Adipocyte (in vitro differentiated cells): ENCODE data around the gene CTDSPL.
A peak's percentile ranks its signal among the peaks of the same experiment; 100 is the strongest.

Experiments used
- DNase-seq: peaks from one replicate; pipeline ENCODE4 v3.0.0-alpha.2; 2015; ENCODE audit warnings: low read depth
- H3K27me3 ChIP-seq: replicated peaks from 2 replicates; pipeline ENCODE4 v1.7.0; 2013; ENCODE audit warnings: mild to moderate bottlenecking, low read length, moderate library complexity; ENCODE audit not compliant: control insufficient read depth, insufficient read depth
- H3K36me3 ChIP-seq: 2 replicates; pipeline ENCODE4 v1.7.0; 2013; ENCODE audit warnings: low read length, mild to moderate bottlenecking, moderate library complexity; ENCODE audit not compliant: control insufficient read depth, insufficient read depth, severe bottlenecking
- H3K4me1 ChIP-seq: 2 replicates; pipeline ENCODE4 v1.7.0; 2013; ENCODE audit warnings: mild to moderate bottlenecking, low read length, moderate library complexity; ENCODE audit not compliant: control insufficient read depth, insufficient read depth
- H3K4me3 ChIP-seq: 2 replicates; pipeline ENCODE4 v1.7.0; 2013; ENCODE audit warnings: mild to moderate bottlenecking, low read length, moderate library complexity
- H3K9ac ChIP-seq: 2 replicates; pipeline ENCODE4 v1.7.0; 2013; ENCODE audit warnings: mild to moderate bottlenecking, low read length, moderate library complexity
- H3K9me3 ChIP-seq: 2 replicates; pipeline ENCODE4 v1.7.0; 2013; ENCODE audit warnings: mild to moderate bottlenecking, low read length, moderate library complexity; ENCODE audit not compliant: control insufficient read depth

CTDSPL gene

DNA sequence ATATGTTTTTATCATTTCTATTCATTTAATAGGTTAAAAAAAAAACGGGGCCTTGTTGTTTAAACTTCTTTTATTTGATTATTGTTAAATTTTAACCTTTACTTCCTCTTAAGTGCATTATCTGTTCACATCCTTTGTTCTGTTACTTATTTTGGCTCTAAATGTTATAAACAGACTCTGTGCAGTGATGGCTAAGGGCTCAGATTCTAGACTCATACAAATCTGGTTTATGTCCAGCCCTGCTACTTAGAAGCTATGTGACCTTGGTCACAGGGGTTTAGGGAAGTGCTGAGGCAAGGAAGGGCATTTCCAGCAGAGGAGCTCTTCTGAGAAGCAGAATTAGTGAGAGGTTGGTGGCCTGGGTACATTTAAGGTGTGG is 73.6 kb downstream of the CTDSPL start:
- Histone ChIP-seq H3K36me3 (no peaks in the 10 kb centered on the region), H3K9ac (no peak overlapping the region), H3K9me3 (no peaks in the 10 kb centered on the region), H3K4me1 (peaks cover 30% of the 10 kb centered on the region), H3K27me3 (no peaks in the 10 kb centered on the region), H3K4me3 (no peak overlapping the region)
- DNase-seq = peak; percentile 56

DNA sequence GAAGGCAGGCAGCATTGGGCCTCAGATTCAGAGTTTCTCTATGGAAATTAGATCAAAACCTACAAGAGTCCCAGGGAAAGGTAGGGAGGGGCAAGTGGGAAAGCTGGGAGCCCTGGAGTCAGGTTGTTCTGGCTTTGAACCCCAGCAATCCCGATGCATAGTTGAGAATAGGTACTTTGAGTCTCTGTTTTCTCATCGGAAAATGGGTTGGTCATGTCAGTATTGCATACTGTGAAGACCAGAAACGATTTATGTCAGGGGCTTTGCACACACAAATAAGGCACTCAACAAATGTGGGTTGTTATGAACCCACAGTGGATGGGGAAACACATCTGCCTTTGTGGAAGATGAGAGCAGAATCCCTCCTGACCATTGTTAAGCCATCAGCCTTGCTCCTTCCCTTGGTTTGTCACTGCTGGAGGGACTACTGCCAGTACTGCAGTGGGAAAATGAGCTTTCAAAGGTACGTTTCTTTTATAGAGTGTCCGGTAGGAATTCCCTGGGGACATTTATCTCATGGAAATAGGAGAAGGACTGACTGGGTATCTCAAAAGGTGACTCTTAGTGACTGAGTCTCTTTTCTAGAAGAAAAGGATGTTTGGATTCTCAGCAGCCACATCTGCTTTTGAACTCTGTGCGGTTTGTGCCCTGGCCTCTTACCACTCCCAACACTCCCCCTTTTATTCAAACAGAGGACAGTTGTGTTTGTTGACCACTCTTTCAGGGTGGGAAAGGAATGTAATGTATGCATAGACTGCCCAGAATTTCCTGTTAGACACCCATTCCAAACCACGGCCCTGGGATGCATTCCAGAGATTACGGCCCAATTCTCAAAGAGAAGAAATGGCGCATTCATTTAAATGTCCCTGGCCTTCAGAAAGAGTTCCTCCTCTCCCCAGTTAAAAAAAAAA is 74.3 kb downstream of the CTDSPL start:
- peak; percentile 88 for DNase-seq
- peak overlapping the region; percentile 34 for H3K4me3 ChIP-seq
- H3K9me3 ChIP-seq = no peaks in the 10 kb centered on the region
- peaks cover 30% of the 10 kb centered on the region for H3K4me1 ChIP-seq
- no peaks in the 10 kb centered on the region for H3K36me3 ChIP-seq
- H3K9ac ChIP-seq = peak overlapping the region; percentile 37
- H3K27me3 ChIP-seq = no peaks in the 10 kb centered on the region

DNA sequence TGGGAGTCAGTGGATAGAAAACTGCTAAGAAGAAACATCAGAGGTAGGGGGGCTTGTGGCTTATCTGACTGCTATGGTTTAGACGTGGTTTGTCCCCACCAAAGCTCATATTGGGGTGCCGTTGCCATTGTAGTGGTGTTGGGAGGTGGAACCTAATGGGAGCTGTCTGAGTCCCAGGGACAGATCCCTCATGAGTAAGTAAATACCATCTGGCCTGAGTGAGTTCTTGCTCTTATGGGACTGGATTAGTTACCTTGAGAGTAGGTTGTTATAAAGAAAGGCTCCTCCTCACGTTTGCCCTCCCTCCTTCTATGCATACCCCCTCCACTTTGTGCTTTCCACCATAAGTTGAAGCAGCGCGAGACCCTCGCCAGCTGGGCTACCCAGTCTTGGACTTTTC is 75.5 kb downstream of the CTDSPL start:
- no peaks in the 10 kb centered on the region for H3K27me3 ChIP-seq
- H3K4me3 ChIP-seq = no peak overlapping the region
- H3K4me1 ChIP-seq = peaks cover 35% of the 10 kb centered on the region
- H3K36me3 ChIP-seq = no peaks in the 10 kb centered on the region
- no peak overlapping the region for H3K9ac ChIP-seq
- no peak for DNase-seq
- H3K9me3 ChIP-seq = no peaks in the 10 kb centered on the region

DNA sequence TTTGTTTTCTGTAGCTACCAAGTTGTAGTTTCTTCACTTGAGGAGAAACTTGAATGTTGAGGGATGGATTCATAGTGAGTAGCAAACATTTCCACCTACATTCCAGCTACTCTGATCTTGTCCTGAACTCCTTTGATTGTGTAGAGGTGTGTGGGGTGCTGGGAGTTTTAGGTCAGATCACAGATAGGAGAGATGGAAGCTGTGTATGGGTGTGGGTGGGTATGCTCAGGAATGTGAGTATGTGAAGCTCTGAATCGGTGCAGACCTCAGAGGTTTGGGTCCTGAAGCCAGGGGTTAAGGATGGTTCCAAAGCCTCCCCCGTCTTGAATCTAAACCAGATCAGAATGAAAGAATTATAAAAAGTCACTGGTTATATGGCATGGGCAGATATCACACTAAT is 76.3 kb downstream of the CTDSPL start:
- Histone ChIP-seq H3K9me3 (no peaks in the 10 kb centered on the region), H3K36me3 (no peaks in the 10 kb centered on the region), H3K9ac (no peak overlapping the region), H3K4me3 (no peak overlapping the region), H3K4me1 (peaks cover 37% of the 10 kb centered on the region), H3K27me3 (no peaks in the 10 kb centered on the region)
- DNase-seq = no peak

DNA sequence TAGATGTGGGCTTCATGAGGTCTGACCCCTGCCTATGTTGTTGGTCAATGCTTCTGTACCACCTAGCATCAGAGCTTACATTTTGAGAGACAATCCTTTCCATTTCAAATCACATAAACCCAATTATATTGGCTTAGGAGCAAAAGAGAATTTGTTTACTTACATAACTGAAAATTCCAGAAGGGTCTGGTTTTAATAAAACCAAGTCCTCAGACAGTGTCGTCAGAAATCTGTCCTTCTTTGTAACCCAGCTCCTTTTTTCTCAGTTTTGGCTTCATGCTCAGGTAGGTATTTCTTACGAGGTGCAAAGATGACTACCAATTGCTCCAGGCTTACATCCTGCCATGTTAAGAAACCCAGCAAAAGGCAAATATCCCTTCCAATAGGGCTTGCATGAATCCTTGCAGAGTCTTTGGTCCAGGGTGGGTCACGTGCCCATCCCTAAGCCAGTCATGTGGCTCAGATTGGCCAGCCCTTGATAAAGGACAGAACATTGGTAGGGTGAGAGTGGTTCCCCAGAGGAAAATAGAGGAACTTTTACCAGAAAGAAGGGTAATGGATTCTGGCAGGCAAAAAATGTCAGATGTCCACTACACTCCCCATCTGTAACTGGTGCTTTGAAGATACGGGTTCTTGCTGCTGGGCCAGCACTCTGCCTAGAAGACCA is 78.7 kb downstream of the CTDSPL start:
- Histone ChIP-seq H3K36me3 (no peaks in the 10 kb centered on the region), H3K4me3 (no peak overlapping the region), H3K9ac (no peak overlapping the region), H3K9me3 (no peaks in the 10 kb centered on the region), H3K4me1 (peaks cover 51% of the 10 kb centered on the region), H3K27me3 (no peaks in the 10 kb centered on the region)
- peak; percentile 56 for DNase-seq

DNA sequence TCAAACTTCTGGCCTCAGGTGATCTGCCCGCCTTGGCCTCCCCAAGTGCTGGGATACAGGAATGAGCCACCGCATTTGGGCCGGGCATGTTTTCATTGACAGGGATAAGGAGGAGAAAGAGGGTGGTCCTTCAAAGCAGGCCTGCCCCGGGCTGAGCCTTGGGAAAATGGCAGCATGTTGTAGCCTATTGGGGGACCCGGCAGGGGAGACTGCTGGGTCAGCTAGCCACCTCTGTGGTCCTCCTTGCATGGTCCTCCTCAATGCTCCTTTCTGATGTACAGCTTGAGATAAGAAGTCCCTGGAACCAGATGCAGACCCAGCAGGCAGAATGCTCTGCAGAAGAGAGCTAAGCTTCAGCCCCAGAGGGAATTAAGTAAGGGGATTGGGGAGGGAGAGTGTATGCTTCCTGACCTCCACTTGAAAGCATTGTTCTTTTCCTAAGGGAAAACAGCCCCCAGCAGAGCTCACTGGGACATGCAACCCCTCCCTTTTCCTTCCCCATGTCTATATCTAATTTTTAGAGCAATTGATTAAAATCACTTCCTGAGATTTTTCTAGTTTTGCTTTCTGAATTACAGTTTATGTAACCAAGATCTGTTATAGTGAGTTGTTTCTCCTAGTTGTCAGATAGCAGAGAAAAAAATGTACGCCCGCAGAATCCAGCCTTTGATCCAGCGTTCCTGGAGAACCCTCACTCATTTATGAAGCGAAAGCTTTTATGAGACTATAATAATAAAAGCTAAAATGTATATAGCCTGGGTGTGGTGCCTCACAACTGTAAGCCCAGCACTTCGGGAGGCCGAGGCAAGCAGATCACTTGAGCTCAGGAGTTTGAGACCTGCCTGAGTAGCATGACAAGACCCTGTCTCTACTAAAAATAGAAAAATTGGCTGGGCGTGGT is 80.2 kb downstream of the CTDSPL start:
- Histone ChIP-seq H3K9ac (no peak overlapping the region), H3K27me3 (no peaks in the 10 kb centered on the region), H3K9me3 (no peaks in the 10 kb centered on the region), H3K36me3 (no peaks in the 10 kb centered on the region), H3K4me1 (peaks cover 51% of the 10 kb centered on the region), H3K4me3 (no peak overlapping the region)
- DNase-seq = no peak

DNA sequence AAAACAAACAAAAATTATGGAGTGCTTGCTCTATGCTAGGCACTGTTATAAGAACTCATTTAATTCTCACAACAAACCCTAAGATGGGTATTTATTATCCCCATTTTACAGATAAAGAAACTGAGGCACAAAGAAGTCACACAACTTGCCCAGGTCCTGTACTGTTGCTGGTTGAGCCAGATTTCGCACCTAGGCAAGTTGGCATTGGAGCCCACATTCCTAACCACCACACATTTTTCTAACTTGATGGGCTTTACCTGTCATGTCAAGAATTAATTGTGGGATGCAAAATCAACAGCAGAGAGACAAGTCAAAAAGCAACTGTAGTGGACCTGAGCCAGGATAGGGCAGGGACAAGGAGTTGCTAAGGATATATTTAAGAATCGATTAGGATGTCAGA is 81.0 kb downstream of the CTDSPL start:
- no peaks in the 10 kb centered on the region for H3K9me3 ChIP-seq
- H3K4me3 ChIP-seq = no peak overlapping the region
- H3K9ac ChIP-seq = no peak overlapping the region
- peaks cover 44% of the 10 kb centered on the region for H3K4me1 ChIP-seq
- no peak for DNase-seq
- no peaks in the 10 kb centered on the region for H3K27me3 ChIP-seq
- H3K36me3 ChIP-seq = no peaks in the 10 kb centered on the region

DNA sequence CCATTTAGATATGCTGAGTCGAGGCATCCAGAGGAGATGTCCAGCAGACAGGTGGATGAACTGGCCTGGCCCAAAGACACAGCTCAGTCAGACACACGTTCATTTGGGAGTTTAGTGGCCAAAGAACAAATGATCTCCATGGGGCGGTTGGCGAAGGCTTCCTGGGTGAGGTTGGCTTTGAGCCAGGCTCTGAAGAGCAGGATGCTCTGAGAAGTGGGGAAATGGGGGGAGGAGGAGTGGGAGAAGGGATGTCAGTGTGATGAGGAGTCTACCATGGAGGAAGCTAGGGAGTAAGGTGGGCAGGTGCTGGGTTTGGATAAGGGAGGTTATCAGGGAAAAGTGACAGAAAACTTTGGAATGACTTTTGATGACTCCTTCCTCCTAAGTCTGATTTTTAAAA is 81.4 kb downstream of the CTDSPL start:
- Histone ChIP-seq H3K4me1 (peaks cover 43% of the 10 kb centered on the region), H3K4me3 (no peak overlapping the region), H3K9ac (no peak overlapping the region), H3K9me3 (no peaks in the 10 kb centered on the region), H3K27me3 (no peaks in the 10 kb centered on the region), H3K36me3 (no peaks in the 10 kb centered on the region)
- DNase-seq = no peak

DNA sequence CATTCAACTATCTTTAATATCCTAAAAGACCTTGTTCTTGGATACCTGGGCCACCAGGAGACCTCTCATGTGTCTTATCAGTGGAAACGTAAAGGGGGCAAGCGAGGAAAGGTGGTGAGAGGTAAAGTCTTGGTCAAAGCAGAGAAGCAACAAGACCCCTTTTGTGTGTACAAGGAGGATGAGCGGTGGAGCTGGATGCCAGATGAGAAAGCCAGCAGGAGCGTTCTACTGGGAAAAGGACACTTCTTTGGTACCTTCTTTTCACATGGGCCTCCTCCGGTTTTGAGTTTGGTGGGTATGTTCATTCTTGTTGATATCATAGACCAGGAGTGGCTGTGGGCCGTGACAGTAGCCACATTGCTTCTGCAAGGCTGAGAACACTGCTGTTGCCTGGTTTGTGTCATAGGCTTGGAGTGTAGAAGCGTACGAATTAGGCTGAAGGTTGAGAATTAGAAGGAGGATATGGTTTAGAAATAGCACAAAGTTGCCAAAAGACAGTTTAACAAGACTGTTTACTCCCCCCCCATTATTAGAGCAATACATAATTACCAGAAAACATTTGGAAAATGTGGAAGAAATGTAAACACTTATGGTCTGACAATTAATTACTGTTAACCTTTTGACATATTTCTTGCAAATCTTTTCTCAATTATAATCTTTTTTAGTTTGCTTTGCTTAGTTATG is 82.1 kb downstream of the CTDSPL start:
- Histone ChIP-seq H3K9me3 (no peaks in the 10 kb centered on the region), H3K27me3 (no peaks in the 10 kb centered on the region), H3K9ac (peak overlapping the region; percentile 23), H3K36me3 (no peaks in the 10 kb centered on the region), H3K4me3 (peak overlapping the region; percentile 33), H3K4me1 (peaks cover 43% of the 10 kb centered on the region)
- DNase-seq = no peak

DNA sequence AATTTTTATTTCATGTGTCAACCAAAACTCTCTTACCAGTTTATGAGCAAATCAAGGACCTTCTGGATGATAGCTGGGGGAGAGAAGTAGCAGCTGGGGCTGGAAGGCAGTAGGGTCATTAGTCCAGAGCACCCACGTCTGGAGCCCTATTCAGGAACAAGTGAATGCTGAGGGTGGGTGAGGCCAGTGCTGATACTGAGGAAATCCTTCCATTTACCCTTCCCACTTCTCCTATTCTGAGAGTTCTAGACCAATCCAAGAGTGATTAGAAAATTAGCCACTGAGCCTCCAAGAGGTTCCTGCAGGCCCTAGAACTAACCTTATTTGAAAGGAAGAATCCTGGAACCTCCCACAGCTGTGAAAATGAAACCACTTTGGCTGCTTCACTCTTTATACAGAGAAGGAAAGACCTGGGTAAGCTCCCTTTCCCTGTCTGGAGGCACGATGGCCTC is 82.7 kb downstream of the CTDSPL start:
- H3K4me1 ChIP-seq = peaks cover 43% of the 10 kb centered on the region
- no peaks in the 10 kb centered on the region for H3K27me3 ChIP-seq
- no peaks in the 10 kb centered on the region for H3K9me3 ChIP-seq
- H3K4me3 ChIP-seq = peak overlapping the region; percentile 33
- no peak for DNase-seq
- peak overlapping the region; percentile 23 for H3K9ac ChIP-seq
- H3K36me3 ChIP-seq = no peaks in the 10 kb centered on the region
